Stimulated activated naive CD4-positive, alpha-beta T cell (primary cell): ENCODE measurements around the gene OR6K3.

Experiments
- DNase-seq, 6 experiments: peaks; one replicate each; lab custom pipeline; 2025; lab: John Stamatoyannopoulos, UW

Gene OR6K3

DNA sequence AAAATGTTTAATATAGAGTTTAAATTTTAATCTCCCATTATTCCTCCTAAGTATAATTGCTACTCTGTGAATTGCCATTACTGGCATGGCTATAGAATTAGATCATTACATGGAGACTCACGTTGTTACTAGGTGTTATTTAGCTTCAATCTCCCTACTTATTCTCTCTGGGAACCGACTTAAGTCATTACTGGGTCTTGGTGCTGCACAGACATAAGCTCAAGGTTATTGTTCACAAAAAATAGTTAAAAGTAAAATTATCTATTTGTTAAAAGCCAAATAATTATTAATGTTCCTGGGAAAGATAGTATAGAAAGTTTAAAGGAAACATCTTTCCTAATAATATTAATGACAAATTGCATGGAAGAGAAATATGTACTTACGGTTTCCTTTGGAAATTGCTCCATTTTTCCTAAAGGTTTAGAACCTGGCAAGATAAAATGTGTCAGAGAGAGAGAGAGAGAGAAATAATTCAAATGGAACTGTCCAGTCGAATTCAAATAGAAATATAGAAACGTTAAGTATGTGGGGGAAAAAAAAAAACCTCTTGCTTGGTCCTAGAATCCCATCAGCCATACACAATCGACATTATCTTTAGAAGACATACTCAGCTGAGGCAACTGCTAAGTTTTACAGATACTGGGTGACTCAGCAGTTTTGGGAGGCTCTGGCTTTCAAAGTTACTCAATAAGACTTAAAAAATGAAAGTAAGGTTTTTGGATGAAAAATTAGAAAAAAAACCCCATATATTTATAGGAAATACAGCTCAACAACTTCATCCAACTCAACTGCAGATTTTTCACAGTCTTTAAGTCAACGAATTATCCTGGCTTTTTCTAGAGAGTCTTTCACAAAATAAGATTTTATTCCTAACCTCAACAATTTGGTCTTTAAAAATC, 34.2 kb downstream of the OR6K3 start, which contains the start of gene SPTA1:
TSS of gene SPTA1 (minus strand) at position 605 of the 899 bp plus-strand sequence. CDS start at position 407, 198 bp downstream.
- DNase-seq, result no peak

DNA sequence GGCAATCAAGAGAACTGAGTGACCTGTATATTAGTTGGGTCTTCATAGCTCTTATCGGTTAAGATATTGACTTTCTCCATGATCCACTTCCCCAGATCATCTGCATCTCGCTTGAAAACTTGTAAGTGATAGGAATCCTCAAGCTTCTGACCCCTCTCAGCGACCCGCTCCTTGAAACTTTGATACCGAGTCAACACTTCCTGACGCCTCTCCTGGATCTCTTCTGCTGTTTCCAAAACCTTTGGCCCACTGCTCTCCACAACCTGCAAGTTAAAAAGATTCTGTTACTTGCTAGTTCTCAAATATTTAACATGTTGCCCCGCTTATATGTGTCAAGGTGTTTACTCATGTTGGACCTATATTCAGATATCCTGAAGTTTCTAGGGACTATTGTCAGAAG, 35.4 kb downstream of the OR6K3 start:
- DNase-seq, result no peak

DNA sequence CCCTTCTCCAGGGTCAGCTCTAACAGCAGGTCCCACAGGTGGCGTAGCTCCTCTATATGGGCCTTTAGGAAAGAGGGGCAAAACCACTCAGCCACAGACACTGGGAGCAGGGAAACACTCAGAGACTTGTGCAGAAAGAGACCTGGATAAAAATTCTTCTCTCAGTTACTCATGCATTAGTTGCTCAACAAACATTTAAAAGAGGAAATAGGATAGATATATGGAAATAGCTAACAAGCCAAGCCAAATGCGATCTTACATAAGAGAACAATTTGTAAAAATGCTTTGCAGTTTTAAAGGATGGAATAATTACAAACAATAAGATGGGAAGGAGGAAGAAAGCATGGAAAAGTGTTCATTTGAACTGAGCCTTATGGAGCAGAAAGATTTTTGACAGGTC, 38.9 kb downstream of the OR6K3 start:
- no peak for DNase-seq

DNA sequence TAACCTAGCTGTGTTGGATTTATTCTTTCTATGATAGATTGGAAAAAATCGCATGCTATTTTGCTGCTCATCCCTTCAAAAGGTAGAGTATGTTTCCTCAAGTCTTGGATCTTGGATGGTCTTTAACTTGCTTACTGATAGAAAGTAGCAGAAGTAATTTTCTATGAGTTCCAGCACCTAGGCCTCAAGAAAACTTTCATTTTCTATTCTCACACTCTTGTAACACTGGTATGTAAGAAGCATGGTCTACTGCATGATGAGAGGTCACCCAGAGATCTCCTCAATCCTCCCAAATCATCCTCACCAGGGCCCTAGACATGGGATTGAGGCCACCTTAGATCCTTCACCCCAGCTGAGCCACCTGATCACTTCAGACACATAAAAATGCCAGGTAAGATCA, 41.2 kb downstream of the OR6K3 start:
- no peak for DNase-seq

DNA sequence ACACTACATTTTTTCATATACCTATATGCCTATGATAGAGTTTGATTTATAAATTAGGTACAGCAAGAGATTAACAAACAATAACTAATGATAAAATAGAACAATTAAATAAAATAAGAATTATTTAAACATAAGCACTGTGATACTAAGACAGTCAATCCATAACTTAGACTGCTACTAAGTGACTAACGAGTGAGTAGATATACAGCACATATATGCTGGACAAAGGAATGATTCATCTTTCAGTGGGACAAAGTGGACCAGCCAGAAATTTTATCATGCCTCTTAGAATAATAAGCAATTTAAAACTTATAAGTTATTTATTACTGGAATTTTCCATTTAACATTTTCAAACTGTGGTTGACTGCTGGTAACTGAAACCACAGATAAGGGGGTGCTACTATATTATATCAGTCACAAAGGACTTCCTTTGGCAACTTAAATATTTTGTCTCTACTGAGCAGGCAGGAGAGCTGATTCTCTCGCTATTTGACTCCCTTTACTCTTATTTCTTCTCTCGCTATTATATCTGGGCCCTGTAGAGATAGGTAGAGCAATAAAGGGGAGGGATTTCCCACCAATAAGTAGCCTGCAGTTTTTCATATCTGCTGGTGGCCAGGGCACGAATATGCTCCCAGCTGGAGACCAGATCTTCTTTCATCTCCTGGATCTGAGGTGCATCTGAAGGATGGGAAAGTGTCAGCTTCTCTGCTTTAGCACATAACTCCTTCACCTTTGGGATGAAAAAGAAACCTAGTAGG, 44.8 kb downstream of the OR6K3 start:
- DNase-seq, result no peak

DNA sequence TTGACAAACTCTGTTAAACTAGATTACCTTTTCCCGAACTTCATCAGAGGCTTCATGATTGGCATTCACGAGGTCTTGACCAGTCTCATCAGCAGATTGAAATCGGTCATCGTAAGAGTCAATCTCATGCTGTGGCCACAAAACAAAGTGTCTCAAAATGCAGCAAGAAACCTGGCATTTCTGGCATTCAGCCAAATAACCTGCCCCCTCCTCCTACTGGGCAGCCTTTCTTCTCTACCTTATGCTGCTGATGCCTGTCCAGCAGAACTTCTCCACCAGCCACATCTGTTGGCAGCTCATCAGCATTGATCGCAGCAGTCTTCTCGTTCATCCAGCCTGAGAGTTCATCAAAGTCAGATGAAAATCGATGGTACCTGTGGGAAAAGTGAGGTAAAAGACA, 46.2 kb downstream of the OR6K3 start:
- no peak for DNase-seq
